ENCODE data around the gene CAMK1D.
"Not testable (repeated sequence)": the region's sequence is repeated elsewhere in the genome, so short reads cannot be mapped to it uniquely, and the experiment has no call there.

Gene CAMK1D

GRCh38 chr10:12308736-12309375 is 40.5 kb upstream of the CAMK1D start:
- TF ChIP-seq CTCF (IDR thresholded peaks at IDR 0.05; ENCODE audit: low read length) = no peak
- no peak for TF ChIP-seq EZH2 (IDR thresholded peaks at IDR 0.05; ENCODE audit: borderline replicate concordance, low read length)
- Histone ChIP-seq H3K9me3 (ENCODE audit: low read length) (no peaks in the 10 kb centered on the region), H3K27ac (ENCODE audit: low read depth, low read length, poor library complexity, severe bottlenecking) (no peak overlapping the region), H3F3A (ENCODE audit: insufficient read depth, low read length) (no peaks in the 10 kb centered on the region), H3K4me1 (ENCODE audit: insufficient read depth, low read length, severe bottlenecking) (no peaks in the 10 kb centered on the region), H2AFZ (ENCODE audit: low read length) (no peak overlapping the region), H3K9me2 (ENCODE audit: low read depth, low read length) (no peaks in the 10 kb centered on the region), H3K9ac (ENCODE audit: low read length) (no peak overlapping the region), H4K20me1 (ENCODE audit: insufficient read depth, low read length) (no peaks in the 10 kb centered on the region), H3K36me3 (ENCODE audit: insufficient read depth, low read length) (no peaks in the 10 kb centered on the region), H3K27me3 (ENCODE audit: insufficient read depth, low read length) (no peaks in the 10 kb centered on the region), H3K4me2 (ENCODE audit: low read length) (no peak overlapping the region), H3K79me2 (ENCODE audit: insufficient read depth, low read length) (no peaks in the 10 kb centered on the region), H3K4me3 (ENCODE audit: low read depth, low read length, poor library complexity, severe bottlenecking) (no peak overlapping the region)

GRCh38 chr10:12309783-12310182 is 39.6 kb upstream of the CAMK1D start:
- H3F3A ChIP-seq (ENCODE audit: insufficient read depth, low read length); H3K4me2 ChIP-seq (ENCODE audit: low read length); H2AFZ ChIP-seq (ENCODE audit: low read length); H3K27ac ChIP-seq (ENCODE audit: low read depth, low read length, poor library complexity, severe bottlenecking); H3K79me2 ChIP-seq (ENCODE audit: insufficient read depth, low read length); H3K4me1 ChIP-seq (ENCODE audit: insufficient read depth, low read length, severe bottlenecking); H4K20me1 ChIP-seq (ENCODE audit: insufficient read depth, low read length); H3K9ac ChIP-seq (ENCODE audit: low read length); H3K36me3 ChIP-seq (ENCODE audit: insufficient read depth, low read length); H3K9me2 ChIP-seq (ENCODE audit: low read depth, low read length); H3K9me3 ChIP-seq (ENCODE audit: low read length); H3K4me3 ChIP-seq (ENCODE audit: low read depth, low read length, poor library complexity, severe bottlenecking); H3K27me3 ChIP-seq (ENCODE audit: insufficient read depth, low read length): not testable (repeated sequence)

- Histone ChIP-seq H2AFZ (ENCODE audit: low read length) (no peak overlapping the region), H3K9ac (ENCODE audit: low read length) (no peak overlapping the region), H3F3A (ENCODE audit: insufficient read depth, low read length) (no peaks in the 10 kb centered on the region), H3K27ac (ENCODE audit: low read depth, low read length, poor library complexity, severe bottlenecking) (no peak overlapping the region), H3K4me1 (ENCODE audit: insufficient read depth, low read length, severe bottlenecking) (no peaks in the 10 kb centered on the region), H4K20me1 (ENCODE audit: insufficient read depth, low read length) (no peaks in the 10 kb centered on the region), H3K9me3 (ENCODE audit: low read length) (no peaks in the 10 kb centered on the region), H3K4me2 (ENCODE audit: low read length) (no peak overlapping the region), H3K27me3 (ENCODE audit: insufficient read depth, low read length) (no peaks in the 10 kb centered on the region), H3K4me3 (ENCODE audit: low read depth, low read length, poor library complexity, severe bottlenecking) (no peak overlapping the region), H3K79me2 (ENCODE audit: insufficient read depth, low read length) (no peaks in the 10 kb centered on the region), H3K36me3 (ENCODE audit: insufficient read depth, low read length) (no peaks in the 10 kb centered on the region), H3K9me2 (ENCODE audit: low read depth, low read length) (no peaks in the 10 kb centered on the region)
- no peak for TF ChIP-seq CTCF (IDR thresholded peaks at IDR 0.05; ENCODE audit: low read length)
- TF ChIP-seq EZH2 (IDR thresholded peaks at IDR 0.05; ENCODE audit: borderline replicate concordance, low read length) = no peak
Measured at GRCh38 chr10:12314836-12315235, 34.5 kb upstream of the CAMK1D start.

DNA sequence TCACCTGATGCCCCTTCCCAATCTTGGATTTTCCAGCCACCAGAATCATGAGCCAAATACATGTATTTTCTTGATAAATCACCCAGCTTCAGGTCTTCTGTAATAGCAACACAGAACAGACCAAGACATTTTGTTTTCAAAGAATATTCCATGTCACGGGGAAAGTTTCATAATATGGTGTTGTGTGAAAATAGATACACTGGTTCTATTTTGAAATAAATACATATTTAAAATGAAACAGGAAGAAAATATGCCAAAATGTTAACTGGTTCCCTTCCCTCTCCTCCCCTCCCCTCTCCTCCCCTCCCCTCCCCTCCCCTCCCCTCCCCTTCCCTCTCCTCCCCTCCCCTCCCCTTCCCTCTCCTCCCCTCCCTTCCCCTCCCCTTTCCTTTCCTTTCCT is 30.3 kb upstream of the CAMK1D start:
- Histone ChIP-seq H3K36me3 (ENCODE audit: insufficient read depth, low read length) (no peaks in the 10 kb centered on the region), H3K9me2 (ENCODE audit: low read depth, low read length) (no peaks in the 10 kb centered on the region), H3K27ac (ENCODE audit: low read depth, low read length, poor library complexity, severe bottlenecking) (no peak overlapping the region), H3K79me2 (ENCODE audit: insufficient read depth, low read length) (no peaks in the 10 kb centered on the region), H3K27me3 (ENCODE audit: insufficient read depth, low read length) (no peaks in the 10 kb centered on the region), H3K4me3 (ENCODE audit: low read depth, low read length, poor library complexity, severe bottlenecking) (no peak overlapping the region), H4K20me1 (ENCODE audit: insufficient read depth, low read length) (no peaks in the 10 kb centered on the region), H3K9ac (ENCODE audit: low read length) (no peak overlapping the region), H3K4me2 (ENCODE audit: low read length) (no peak overlapping the region), H3K9me3 (ENCODE audit: low read length) (no peaks in the 10 kb centered on the region), H2AFZ (ENCODE audit: low read length) (no peak overlapping the region), H3F3A (ENCODE audit: insufficient read depth, low read length) (no peaks in the 10 kb centered on the region), H3K4me1 (ENCODE audit: insufficient read depth, low read length, severe bottlenecking) (no peaks in the 10 kb centered on the region)
- TF ChIP-seq CTCF (IDR thresholded peaks at IDR 0.05; ENCODE audit: low read length) (no peak), EZH2 (IDR thresholded peaks at IDR 0.05; ENCODE audit: borderline replicate concordance, low read length) (no peak)
